Erythroblast (primary cell): ENCODE measurements around the gene CDC26.
"Not testable (repeated sequence)": the region's sequence is repeated elsewhere in the genome, so short reads cannot be mapped to it uniquely, and the experiment has no call there.

ENCODE experiments used
- DNase-seq, 2 experiments: peaks; one replicate each; lab custom pipeline; 2025; lab: John Stamatoyannopoulos, UW
- GATA1 ChIP-seq: IDR thresholded peaks from 2 replicates; pipeline ENCODE4 v1.6.1; 2011; ENCODE audit warnings: low read depth, mild to moderate bottlenecking, control low read depth, low read length, moderate library complexity
- POLR2A ChIP-seq: IDR thresholded peaks from 2 replicates; pipeline ENCODE4 v1.6.1; 2011; ENCODE audit warnings: mild to moderate bottlenecking, low read length

CDC26 gene

DNA sequence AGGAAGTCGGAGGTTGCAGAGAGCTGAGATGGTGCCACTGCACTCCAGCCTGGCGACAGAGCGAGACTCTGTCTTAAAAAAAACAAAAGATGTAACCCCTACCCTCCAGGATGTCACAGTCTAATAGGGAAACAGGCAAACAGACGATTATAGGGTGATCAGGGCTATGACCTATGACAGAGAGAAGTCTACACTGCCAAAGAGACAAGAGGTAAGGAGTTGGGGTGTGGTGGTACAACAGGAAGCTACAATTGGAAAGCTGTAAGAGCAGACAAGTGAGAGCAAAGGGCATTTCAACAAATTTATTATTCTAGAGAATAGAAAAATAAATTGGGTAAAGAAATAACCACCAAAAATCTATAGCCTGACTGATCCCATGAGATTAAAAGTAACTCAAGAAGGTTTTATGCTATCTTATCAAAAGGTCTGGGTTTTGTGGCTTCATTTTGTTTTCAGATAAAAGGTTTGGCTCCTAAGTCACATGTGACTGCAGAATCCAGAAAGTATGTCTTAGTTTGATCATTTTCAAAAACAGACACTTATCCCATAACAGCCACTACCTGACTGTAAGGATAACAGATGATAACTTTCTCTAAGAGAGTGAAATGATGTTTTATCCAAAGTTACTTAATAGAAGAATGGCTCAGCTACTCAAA, 7.3 kb downstream of the CDC26 start:
- peak; percentile 44 to 88 for DNase-seq
- no peak for TF ChIP-seq GATA1
- no peak for TF ChIP-seq POLR2A

DNA sequence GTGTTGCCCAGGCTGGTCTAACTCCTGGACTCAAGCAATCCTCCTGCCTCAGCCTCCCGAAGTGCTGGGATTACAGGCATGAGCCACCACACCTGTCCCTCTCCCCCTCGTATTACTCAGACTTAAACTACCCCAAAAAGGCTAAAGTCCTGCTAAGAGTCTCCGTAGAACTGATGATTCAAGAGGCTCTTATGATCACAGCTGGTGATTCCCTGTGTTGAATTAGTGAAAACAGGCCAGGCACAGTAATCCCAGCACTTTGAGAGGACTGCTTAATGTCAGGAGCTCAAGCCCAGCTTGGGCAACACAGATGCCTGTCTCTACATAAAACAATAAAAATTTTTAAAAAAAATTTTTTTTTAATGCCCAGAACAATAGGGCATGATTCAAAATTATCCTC, 9.2 kb downstream of the CDC26 start:
- no peak for DNase-seq
- TF ChIP-seq POLR2A = no peak
- no peak for TF ChIP-seq GATA1

DNA sequence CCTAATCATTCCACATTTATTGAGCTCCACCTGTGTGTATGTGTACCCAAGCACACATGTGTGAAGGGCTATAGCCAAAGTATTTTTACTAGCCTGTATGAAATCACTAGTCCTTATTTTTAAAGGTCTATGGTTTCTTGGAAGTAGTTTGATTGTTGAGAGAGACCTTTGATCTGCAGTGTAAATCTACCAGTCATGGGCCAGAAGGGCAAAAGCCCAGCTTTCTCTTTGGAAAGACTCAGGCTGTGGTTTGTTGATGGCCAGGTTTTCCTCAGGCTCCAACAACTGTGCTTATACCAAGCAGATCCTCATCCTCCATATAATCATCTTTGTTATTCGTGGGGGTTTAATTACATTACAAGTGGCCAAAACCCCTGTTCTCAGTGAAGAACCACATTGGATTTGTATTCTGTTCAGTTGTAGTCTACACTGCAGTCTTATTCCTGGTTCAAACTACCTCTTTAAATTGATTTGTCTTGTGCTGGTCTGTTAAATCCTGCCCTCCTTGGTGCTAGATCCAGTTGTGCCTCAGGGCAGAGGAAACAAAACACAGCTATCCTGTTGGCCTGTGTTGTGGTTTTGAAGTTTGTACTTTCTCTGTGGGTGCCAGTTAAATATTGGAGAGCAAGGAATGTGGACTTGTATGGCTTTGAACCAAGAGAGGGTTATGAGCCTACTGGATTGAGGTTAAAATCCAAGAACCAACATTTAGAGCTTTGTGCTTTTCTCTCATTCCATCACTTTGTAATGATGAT, 13.3 kb downstream of the CDC26 start:
- no peak for DNase-seq
- TF ChIP-seq GATA1 (no peak), POLR2A (no peak)

DNA sequence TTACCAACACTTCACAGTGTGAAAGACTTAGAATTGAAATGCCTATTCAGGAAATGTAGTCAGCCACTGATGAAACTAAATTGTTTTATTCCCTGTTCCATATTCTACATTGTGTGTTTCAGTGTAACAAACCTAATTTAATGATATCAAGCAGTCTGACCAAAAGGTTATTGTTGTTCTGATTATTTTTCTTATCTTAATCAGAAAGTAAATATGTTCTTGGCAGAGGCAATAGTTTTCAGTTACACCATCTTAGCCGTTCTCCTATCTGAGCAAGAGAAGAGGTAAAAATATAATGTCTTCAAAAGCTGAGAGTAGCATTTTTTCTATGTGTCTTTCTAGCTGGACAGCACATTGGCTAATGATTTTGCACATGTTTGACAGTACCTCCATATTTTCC, 17.1 kb downstream of the CDC26 start:
- DNase-seq = no peak

DNA sequence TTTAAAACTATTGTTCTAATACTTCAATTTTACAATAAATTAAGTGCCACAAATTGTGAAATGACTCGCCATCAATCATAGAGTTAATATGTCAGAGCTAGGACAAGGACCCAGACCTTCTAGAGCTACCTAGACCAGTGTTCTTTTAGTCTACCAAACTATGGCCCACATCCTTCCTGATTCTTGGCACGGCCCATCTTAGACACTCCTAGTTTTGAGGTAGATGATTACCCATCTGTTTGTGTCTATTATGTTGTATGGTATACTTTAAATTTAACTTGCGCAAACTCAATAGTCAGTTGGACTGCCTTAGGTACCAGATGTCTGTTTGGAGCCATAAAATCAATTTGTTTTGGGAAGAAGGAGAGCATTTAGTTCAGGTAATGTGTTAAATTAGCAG, 17.5 kb downstream of the CDC26 start:
- no peak for TF ChIP-seq POLR2A
- no peak for TF ChIP-seq GATA1
- no peak for DNase-seq

More for the DNA sequence above, 17.1 kb downstream of the CDC26 start:
- no peak for TF ChIP-seq GATA1
- TF ChIP-seq POLR2A = no peak

DNA sequence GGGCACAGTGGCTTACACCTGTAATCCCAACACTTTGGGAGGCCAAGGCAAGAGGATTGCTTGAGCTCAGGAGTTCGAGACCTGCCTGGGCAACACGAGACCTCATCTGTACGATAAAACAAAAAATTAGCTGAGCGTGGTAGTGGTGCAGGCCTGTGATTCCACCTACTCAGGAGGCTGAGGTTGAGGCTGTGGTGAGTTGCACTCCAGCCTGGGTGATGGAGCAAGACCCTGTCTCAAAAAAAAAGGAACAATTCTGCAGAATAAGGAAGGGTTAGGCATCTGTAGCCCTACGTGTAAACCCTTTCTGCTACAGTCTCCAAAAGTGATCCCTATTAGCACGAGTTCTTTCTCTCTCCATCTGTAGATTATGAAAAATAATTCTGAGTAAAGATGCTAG, 19.9 kb downstream of the CDC26 start:
- no peak for TF ChIP-seq POLR2A
- no peak for DNase-seq

DNA sequence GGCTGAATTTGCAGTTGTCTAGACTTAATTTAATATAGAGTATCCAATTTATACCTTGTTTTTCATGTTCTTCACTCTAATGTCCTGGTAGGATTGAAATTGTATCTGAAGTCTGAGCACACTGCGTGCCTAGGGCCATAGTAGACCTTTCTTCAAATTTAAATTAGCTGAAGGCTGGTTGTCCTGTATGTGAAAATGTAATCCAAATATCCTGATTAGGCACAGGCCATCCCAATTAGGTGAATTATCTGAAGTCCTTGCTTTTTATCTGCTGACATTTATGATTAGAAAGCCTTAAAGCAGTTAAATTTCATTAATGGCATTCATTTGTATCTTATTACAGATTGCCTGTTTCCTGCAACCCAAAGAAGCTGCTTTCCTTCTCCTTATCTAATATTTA, 20.4 kb downstream of the CDC26 start:
- TF ChIP-seq POLR2A (no peak), GATA1 (no peak)
- no peak for DNase-seq

DNA sequence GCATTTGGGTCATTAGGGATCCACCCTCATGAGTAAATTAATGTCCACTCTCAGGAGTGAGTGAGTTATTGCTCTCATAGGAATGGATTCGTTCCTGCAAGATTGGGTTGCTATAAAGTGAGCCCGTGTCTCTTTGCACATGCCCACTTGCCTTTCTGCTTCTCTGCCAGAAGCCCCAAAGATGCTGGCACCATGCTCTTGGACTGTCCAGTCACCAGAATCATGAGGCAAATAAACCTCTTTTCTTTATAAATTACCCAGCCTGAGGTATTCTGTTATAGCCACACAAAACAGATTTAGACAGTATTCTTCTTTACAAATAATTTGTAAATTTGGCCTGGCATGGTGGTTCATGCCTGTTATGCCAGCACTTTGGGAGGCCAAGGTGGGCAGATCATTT, 24.6 kb downstream of the CDC26 start:
- TF ChIP-seq POLR2A (no peak), GATA1 (no peak)
- no peak for DNase-seq

DNA sequence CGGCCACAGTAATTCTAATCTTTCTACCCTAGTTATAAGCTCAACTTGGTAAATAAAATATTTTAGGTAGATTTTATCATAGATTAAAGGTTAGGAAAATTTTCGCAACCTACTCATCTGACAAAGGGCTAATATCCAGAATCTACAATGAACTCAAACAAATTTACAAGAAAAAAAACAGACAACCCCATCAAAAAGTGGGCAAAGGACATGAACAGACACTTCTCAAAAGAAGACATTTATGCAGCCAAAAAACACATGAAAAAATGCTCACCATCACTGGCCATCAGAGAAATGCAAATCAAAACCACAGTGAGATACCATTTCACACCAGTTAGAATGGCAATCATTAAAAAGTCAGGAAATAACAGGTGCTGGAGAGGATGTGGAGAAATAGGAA, 25.7 kb downstream of the CDC26 start:
- not testable (repeated sequence) for DNase-seq

DNA sequence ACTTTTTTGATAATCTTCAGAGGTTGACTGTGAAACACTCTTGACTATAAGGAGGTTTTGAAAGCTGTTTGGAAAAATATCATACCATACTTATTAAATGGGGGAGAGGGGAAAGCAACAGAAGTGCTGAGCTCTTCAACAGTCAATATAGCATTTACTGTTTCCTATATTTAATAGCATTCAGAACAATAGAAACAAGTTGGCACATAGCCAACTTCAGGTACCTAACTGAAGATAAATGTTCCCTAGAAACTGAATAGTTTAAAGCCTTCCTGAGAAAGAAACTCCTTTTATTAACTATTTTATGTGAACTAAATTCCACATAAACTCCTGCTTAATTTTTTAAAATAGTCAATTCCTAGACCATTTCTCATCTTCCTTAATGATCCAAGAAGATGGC, 27.7 kb downstream of the CDC26 start:
- no peak for DNase-seq
- no peak for TF ChIP-seq GATA1
- no peak for TF ChIP-seq POLR2A

DNA sequence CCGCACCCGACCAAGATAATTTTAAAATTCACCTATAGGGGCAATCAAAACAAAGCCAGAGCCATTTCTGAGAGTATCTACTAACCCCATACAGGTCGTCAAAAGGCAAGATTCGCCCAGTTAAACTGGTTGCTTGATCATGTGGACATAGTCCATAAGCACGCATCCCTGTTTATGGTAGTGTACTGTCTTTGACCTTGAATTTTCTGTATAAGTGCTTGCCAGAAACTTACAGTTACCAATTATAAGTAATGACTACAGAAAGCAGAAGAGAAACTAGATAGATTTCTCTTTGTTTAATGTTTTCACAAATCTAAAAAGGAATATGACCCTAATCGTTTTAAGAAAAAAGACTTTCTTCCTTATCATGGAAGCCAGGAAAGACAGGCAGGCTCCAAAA, 28.4 kb downstream of the CDC26 start:
- TF ChIP-seq GATA1 (no peak), POLR2A (no peak)
- no peak for DNase-seq

DNA sequence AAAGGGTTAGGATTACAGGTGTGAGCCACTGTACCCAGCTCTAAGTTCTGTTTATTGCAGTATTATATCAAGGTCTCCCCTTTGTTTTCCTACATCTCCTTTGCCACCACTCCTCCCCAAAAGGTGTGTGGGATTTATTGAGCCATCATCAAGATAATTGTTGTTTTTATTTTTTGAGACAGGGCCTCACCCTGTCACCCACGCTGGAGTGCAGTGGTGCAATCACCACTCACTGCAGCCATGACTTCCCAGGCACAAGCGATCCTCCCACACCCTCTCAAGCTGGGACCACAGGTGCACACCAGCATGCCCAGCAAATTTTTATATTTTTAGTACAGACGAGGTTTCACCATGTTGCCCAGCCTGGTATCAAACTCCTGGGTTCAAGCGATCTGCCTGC, 29.5 kb downstream of the CDC26 start:
- no peak for DNase-seq
- no peak for TF ChIP-seq GATA1

DNA sequence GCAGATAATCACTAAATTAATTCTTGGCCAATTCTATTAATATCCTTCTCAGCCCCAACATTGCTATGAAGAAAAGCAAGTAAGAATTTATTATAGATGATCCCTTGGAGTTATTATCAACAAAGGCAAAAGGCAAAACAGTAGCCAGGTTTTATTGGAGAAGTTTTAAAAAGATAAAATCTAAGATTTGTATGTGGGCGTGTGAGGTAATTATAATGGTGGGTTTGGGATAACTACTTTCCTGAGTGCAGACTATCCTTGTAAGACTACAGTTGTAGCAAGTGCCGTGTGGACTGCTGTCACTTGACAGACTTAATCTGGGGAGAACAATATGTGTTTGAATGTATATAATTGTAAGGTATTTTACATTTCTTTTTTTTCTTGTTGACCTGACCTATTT, 30.8 kb downstream of the CDC26 start:
- DNase-seq = no peak
- TF ChIP-seq POLR2A (no peak), GATA1 (no peak)

DNA sequence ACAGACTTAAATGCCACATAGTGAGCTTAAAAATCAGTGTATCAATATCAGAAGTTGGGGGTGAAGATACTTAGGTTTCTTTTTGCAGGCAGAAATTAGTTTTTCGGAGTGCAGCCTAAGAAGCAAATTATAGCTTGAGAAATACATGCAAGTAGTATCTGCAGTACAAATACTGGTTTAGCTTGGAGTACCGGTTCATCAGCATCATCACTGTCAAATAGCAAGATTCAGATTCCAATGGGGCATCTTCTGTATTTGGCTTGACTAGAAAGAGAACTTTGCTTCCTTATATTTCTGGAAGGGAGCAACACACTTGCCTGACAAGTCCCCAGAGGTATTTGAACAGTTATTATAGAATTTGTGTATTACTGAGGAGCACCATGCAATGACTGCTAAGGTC, 34.2 kb downstream of the CDC26 start:
- DNase-seq = no peak
- TF ChIP-seq POLR2A = no peak
- no peak for TF ChIP-seq GATA1

DNA sequence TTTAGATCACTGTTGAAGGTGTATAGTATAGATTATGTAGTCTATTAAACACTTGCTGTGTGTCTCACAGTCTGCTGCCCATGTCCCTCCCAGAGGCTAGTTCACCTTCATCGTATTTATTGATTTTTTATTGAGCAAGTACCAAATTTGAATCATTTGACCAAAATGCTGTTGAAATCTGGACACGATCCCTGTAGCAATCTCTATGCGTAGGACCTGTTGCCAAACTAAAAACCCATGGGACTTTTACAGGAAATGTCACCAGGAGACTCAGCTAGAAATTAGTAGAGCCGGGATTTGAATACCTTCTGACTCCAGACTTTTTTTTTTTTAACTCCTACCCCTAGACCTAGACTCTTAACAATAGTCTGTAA, 36.5 kb downstream of the CDC26 start:
- TF ChIP-seq GATA1 (no peak), POLR2A (no peak)
- no peak for DNase-seq
